Hepatocyte (in vitro differentiated cells): ENCODE measurements around the gene RRM1.

ENCODE experiments used
- CTCF ChIP-seq: fragments of 200-600 bp; sonication (generic); IDR thresholded peaks from 2 replicates; pipeline ENCODE4 v1.5.1; 2016; ENCODE audit warnings: antibody characterized with exemption, mild to moderate bottlenecking; ENCODE audit not compliant: poor library complexity
- EZH2phosphoT487 ChIP-seq: fragments of 200-600 bp; sonication (generic); IDR thresholded peaks from one replicate; pipeline ENCODE4 v1.6.1; 2018; ENCODE audit warnings: antibody characterized with exemption, mild to moderate bottlenecking, low read depth, moderate library complexity; ENCODE audit not compliant: unreplicated experiment, severe bottlenecking

GRCh38 chr11:4065086-4065485 lies 29.5 kb upstream of the RRM1 start:
- TF ChIP-seq CTCF (no peak), EZH2phosphoT487 (no peak)
